ENCODE measurements around the gene ZNF423.

ZNF423 gene

DNA sequence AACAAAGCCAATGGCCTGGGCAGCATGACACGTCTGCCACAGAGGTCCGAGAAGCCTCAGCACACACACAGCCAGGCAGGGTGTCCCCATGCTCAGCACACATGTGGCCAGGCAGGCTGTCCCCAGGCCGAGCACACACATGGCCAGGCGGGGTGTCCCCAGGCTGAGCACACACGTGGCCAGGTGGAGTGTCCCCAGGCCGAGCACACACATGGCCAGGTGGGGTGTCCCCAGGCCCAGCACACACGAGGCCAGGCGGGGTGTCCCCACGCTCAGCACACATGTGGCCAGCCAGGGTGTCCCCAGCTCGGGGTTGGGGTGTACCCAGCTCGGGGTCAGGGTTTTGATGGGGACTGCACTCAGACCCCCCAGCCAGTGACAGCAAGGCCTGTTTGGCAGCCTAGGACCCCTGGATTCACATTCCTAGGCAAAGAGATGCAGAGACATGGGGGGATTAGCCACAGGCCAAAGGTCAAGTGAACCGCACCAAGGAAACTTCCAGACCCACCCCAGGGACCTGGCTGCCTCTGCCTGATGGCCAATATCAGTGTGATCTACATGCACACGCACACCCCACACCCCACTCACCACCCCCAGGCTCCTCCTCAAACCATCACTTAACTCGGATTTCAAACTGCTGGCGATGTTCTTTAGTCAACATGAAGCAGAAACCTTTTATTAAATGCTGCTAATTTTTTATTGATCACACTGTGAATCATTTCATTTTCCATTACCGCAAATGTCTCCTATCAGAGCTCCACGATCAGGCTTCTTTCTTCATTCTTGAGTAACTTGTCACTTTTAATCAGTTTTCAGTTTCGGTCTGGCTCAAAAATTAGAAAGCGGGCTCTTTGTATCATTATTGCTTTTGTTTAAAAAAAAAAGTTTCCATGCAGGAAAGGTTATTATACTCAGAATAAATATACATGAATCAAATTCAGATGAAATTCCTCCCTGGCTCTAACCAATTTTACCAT lies 111.4 kb downstream of the ZNF423 start:
- H3K27ac ChIP-seq = no peak overlapping the region
- TF ChIP-seq, protein P1, sequence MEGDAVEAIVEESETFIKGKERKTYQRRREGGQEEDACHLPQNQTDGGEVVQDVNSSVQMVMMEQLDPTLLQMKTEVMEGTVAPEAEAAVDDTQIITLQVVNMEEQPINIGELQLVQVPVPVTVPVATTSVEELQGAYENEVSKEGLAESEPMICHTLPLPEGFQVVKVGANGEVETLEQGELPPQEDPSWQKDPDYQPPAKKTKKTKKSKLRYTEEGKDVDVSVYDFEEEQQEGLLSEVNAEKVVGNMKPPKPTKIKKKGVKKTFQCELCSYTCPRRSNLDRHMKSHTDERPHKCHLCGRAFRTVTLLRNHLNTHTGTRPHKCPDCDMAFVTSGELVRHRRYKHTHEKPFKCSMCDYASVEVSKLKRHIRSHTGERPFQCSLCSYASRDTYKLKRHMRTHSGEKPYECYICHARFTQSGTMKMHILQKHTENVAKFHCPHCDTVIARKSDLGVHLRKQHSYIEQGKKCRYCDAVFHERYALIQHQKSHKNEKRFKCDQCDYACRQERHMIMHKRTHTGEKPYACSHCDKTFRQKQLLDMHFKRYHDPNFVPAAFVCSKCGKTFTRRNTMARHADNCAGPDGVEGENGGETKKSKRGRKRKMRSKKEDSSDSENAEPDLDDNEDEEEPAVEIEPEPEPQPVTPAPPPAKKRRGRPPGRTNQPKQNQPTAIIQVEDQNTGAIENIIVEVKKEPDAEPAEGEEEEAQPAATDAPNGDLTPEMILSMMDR (conservative IDR thresholded peaks at IDR 0.05) = no peak

DNA sequence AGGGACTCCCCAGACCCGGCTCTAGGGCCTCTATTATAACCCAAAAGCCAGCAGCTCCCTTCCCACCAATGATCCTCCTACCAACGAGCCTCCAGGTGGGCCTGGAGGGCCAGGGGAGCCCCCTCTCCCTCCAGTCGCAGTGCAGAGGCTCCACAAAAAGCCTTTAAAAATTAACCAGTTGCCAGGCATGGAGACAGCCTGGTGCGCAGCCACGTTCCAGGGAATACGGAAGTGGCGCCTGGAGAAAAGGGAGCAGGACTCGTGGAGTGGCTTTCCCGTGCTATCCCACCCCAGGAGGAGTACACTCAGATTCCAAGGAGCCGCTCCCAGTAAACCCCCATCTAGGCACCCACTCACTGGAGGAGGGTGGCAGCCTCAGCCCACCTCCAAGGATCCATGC lies 112.3 kb downstream of the ZNF423 start:
- H3K27ac ChIP-seq = no peak overlapping the region
- TF ChIP-seq, protein P1 (conservative IDR thresholded peaks at IDR 0.05) = no peak

DNA sequence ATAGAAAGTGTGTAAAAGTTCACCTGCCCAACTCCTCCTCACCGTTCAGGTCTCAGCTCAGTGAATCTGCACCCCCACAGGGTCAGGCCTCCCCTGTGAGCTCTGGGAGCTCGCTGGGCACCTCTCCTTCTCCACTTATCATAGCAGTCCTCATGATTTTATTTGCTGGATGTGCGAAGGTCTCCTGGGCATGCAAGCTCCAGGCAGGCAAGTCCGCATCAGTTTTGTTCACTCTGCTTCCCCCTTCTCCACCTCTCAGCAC lies 112.8 kb downstream of the ZNF423 start:
- TF ChIP-seq, protein P1 (conservative IDR thresholded peaks at IDR 0.05) = no peak
- no peak overlapping the region for H3K27ac ChIP-seq

DNA sequence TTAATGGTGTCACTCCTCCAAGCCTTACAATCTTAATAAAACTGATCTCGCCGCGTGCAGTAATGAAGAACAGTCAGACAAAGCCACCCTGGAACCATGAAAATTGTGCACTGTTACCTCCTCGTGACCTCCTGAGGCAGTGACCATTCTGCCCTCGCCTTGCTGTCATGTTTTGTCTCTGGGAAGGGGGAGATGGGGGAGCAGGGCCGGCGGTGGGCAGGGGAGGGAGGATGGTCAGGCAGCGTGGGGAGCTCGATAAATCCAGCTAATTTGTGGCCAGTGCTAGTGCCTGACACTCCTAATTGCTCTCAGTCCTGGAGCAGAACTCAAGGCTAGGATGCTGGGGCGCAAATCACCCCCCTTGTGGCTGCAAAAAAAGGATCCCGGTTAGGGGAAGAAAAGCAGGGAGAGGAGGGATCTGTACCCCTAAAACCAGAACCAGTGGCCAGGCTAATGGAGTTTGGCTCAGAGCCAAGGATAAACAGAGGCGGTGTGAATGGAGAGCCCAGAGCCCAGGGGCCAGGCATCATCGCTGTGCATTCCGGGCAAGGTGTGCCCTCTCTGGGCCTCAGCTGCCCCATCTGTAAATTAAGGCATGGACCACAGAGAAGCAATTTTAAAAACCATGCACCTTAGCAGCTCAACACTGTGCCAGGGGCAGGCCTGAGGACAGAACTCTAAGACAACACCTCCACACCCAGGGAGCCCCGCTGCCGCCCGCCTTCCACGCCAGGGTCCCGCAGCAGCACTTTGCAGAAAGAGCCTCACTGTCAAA lies 113.3 kb downstream of the ZNF423 start:
- H3K27ac ChIP-seq = no peak overlapping the region
- TF ChIP-seq, protein P1 (conservative IDR thresholded peaks at IDR 0.05) = no peak

DNA sequence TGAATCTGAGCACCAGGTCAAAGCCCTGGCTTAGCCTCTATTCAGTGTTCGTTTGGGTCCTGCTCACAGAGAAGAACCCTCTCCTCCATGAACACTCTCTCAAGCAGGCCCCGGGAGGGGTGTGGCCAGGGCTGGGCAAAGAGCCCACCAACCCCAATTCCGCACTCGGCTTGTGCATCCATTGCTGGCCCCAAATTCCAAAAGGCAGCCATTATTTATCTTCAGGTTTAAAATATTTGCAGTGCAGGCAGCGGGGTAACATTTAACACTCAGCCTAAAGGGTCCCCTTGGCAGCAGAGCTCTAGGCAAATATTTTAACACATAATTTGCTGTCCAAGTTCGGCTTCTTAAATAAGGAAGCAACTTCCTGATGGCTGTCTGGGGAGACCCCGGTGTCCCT lies 115.7 kb downstream of the ZNF423 start:
- H3K27ac ChIP-seq = no peak overlapping the region
- TF ChIP-seq, protein P1 (conservative IDR thresholded peaks at IDR 0.05) = no peak

DNA sequence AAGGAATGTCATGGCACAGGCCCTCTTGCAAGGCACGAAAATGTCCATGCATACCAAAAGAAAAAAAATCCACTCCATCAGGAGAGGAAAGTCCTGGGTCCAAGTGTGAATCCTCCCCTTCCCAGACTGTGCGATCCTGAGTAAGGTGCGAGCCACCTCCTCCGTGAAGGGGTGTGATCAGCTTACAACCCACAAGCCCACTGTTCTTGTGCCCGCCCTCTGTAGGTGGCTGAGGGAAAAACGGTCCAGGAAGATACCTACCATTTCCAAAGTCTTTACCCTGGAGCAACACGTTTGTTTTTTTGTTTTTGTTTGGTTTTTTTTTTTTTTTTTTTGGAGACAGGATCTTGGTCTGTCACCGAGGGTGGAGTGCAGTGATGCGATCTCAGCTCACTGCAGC lies 116.5 kb downstream of the ZNF423 start:
- TF ChIP-seq, protein P1 (conservative IDR thresholded peaks at IDR 0.05) = no peak

DNA sequence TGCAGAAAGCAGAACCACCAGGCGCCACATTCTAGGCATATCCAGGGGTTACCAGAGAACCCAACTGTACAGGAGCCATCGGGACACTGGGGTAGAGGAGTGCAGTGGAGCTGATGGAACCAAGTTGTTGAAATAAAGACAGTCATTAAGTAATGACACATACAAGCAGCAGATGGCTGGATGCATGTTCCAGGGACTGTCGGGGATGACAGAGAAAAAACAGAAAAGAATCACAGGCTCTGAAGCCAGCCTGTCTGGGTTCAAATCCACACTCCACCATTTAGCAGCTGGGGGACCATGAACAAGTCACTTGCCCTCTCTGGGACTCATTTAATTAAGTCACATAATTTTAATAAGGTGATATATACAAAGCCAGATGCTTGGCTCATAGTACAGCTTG lies 117.1 kb downstream of the ZNF423 start:
- TF ChIP-seq, protein P1 (conservative IDR thresholded peaks at IDR 0.05) = no peak
- H3K27ac ChIP-seq = no peak overlapping the region

More for the DNA sequence above, 116.5 kb downstream of the ZNF423 start:
- no peak overlapping the region for H3K27ac ChIP-seq

Measured in VCaP (cell line).